ENCODE results near the gene TCL1A.
"Not testable (repeated sequence)": the region's sequence is repeated elsewhere in the genome, so short reads cannot be mapped to it uniquely, and the experiment has no call there.

TCL1A gene

DNA sequence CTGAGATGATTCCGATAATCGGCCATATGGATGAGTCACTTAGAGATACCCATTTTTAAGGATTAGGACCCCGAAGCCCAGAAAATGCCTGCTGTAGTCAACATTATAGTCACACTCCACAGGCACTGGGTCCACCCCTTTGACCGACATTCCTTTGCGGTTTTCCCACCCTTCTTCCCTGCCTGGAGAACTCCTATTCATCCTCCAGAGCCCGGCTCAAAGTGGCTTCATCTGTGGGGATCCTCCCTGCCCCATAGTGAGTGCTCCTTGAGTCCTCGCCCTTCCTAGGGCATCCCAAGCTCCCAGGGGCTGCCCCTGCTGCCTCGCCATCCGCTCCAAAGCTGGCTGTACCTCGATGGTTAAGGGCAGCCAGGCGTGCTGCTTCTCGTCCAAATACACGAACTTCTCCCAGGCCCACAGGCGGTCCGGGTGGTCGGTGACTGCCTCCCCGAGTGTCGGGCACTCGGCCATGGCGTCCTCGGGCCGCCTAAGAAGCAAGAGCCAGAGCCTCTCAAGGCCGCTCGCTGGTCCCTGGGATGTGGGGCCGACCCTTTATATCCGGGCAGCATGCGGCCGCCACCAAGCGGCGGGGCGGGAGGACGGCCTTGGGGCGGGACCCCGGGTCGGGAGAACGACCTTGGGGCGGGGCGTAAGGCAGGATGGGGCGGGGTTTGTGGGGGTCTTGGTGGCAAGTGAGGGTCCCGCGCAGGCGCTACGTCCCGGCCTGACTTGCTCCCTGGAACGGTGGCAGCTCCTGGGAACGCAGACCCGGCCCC, at the start of gene TCL1A:
TCL1A (minus strand) TSS at position 530 of the 776 bp plus-strand sequence; CDS start at position 471, 59 bp downstream.
- no peak for DNase-seq

- DNase-seq: not testable (repeated sequence)
Measured at GRCh38 chr14:95763032-95763431, 49.1 kb upstream of the TCL1A start.

DNA sequence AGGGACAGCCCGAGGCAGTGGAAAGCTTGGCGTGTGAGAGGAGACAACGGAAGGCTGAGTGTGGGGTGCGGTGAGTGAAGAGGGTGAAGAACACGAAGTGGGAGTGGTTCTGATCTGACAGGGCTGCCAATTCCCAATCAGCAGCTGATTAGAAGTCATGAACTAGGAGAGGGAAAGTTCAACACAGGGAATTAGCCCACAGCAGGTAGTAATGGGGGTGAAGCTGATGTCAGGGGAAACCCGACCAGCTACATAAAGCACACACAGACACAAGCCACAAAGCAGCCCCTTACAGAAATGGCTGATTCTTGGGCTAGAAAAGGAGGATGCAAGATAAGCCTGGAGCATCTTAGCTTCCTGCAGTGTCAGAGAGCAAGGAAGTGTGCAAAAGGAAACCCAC, 47.5 kb upstream of the TCL1A start:
- DNase-seq: no peak

DNA sequence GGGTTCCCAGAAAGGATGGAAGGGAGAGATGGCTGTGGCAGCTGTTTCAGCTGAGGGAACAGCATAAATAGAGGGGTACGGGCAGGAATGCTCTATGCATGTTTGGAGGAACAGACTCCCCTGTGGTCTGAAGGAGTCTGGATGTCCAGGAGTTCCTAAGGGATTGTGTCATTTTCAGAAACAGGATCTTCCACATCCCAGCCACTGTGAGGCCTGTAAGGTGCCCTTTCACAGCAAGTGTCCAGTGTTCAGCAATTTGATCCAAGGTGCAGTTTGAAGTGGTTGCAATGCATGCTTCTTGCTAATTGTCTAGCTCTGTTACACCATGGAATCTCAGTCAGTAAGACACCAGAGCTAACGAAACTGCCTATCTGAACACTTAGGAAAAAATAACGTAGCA, 46.7 kb upstream of the TCL1A start:
- no peak for DNase-seq

DNA sequence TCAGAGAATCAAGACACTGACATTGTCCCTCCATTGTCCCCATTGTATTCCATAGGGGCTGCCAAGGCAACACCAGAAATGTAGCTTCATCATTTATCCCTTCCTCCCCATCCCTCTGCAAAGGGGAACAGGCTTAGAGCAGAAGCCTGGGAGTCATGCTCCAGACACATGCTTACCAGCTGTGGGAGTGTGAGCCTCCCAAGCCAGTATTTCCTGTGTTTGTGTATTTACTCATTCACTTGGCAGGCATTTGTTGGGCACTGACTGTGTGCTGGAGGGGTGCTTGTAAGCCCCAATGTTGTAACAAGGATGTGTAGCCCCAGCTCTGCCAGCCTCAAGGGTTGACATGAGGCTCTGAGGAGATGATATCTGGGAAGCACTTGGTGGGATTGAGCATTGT, 46.0 kb upstream of the TCL1A start:
- no peak for DNase-seq

DNA sequence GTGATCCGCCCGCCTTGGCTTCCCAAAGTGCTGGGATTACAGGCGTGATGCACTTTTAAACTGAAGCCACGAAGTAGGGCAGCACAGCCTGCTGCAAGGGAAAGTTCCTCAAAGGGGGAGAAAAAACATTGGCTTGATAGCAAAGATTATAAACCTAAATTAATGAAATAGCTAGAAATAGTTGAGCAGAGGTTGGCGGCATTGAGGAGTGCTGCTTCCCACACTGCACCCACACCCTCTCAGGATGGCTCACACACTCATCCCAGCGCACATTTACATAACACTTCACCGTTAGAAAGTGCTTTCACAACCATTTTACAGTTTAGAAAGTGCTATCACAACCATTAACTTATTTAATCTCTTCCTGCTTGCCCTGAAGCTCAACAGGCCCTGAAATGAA, 44.4 kb upstream of the TCL1A start:
- DNase-seq: no peak

GRCh38 chr14:95756751-95757150, 42.8 kb upstream of the TCL1A start:
- no peak for DNase-seq

- DNase-seq: no peak
Measured at GRCh38 chr14:95756127-95756526, 42.2 kb upstream of the TCL1A start.

DNA sequence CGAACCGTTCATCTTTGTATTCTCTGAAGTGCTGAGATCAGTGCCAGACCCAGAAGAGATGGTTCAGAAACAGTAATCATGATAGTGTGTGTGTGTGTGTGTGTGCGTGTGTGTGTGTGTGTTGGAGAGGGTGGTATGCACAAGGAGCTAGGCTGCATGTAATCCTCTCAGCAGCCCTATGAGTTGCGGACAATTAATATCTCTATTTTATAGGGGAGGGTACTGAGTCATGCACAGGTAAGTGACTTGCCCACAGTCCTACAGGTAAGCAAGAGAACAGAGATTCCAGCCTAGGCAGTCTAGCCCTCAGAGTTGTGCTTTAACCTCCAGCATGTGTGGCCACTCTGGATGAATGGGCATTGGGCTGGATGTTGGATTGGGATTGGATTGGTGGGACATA, 27.9 kb upstream of the TCL1A start:
- DNase-seq: no peak

GRCh38 chr14:95741038-95741490, 27.1 kb upstream of the TCL1A start:
- DNase-seq: no peak

DNA sequence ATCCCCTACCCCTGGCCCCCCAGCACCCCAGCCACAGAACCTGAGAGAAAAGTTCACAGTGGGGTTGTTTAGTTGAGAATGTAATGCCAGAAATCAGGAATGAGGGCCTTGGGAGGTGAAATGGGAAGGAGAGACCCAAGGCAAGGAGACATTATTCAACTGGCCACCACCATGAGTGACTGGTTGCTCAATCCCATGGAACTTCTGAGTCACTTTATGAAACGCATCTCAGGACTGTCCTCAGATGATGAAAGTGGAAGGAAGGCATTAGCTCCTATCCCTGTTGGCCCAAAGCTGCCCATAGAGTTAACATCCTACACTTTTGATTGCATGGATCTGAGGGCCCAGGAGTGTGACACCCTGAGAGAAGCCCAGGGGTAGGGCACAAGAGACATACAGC, 25.4 kb upstream of the TCL1A start:
- no peak for DNase-seq

DNA sequence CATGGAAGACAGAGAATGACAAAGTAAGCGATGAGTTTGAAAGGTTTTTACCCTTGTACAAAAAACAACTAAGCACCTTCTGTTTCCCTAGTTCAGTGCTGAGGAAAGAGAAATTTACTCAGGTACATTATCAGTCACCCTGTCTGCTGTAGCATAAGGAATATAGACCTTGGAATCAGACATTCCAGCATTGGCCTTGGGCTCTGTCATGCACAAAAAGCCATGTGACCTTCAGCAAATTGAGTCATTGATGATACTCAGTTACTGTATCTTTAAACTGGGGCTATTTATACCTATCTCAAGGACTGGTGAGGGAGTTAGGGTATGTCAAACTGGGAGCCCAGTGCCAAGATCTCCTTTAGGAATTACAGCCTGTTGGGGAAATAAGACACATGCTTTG, 19.3 kb upstream of the TCL1A start:
- DNase-seq: no peak

DNA sequence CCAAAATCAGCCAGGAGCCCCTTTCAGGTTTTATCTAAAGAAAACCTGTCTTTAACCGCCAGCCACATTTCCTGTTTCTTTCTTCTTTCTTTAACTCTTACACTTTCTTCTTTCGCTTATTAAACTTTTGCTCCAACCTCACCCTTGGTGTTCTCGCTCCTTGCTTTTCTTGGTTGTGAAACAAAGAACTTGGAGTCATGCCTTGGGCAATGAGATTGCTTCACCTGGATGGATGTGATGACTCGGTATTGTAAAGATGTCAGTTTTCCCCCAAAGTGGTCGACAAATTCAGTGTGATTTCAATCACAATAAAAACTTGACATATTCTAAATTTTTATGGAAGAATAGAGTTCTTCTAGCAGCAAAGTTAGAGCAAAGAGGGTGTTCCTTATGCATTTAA, 16.2 kb upstream of the TCL1A start:
- DNase-seq: no peak

DNA sequence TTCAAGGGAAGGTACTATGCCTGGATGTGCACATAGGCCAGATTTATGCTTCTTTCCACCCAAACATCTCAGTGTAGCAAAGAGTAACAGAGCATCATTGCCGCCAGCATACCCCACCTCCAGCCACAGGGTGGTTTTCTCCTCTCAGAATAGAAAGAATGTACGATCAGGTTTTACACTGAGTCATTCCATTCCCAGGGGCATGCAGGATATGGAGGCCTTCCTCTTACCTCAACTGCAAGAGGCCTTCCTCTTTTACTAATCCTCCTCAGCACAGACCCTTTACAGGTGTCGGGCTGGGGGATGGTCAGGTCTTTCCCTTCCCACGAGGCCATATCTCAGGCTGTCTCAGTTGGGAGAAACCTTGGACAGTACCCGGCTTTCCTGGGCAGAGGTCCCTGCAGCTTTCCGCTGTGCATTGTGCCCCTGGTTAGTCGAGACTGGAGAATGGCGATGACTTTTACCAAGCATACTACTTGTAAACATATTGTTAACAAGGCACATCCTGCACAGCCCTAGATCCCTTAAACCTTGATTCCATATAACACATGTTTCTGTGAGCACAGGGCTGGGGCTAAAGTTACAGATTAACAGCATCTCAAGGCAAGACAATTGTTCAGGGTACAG, 15.6 kb upstream of the TCL1A start:
- DNase-seq: not testable (repeated sequence)

GRCh38 chr14:95727056-95727700, 13.3 kb upstream of the TCL1A start:
- no peak for DNase-seq

DNA sequence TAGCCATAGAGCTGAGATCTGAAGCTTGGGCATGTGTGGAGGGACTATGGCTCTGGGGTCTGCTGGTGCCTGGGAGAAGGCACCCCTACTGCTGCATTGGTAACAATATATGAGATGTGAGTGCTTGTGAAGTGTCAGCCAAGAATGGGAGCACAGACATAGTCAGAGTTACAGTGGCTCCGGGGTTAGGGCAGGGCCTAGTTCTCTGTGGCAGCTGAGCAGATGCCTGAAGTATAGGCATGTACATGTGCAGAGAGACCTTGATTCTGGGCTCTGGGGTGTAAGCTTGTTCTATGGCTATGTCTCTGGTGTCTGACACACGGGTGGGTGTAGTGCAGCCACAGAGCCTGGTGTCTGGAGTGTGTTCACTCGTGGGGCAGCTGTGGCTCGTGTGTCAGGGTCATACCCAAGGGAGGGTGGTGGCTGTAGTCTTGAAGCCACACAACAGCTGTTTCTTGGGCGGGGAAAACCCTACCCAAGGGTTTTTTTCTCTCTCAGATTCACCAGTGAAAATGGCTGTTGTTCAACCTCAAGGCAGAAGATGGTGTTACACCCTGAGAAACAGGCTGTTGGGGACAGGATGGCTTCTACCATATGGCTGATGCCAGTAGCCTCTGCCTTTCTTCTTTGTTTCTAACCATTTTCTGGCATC, 11.9 kb upstream of the TCL1A start:
- no peak for DNase-seq

GRCh38 chr14:95722525-95723190, 8.7 kb upstream of the TCL1A start:
- DNase-seq: no peak

DNA sequence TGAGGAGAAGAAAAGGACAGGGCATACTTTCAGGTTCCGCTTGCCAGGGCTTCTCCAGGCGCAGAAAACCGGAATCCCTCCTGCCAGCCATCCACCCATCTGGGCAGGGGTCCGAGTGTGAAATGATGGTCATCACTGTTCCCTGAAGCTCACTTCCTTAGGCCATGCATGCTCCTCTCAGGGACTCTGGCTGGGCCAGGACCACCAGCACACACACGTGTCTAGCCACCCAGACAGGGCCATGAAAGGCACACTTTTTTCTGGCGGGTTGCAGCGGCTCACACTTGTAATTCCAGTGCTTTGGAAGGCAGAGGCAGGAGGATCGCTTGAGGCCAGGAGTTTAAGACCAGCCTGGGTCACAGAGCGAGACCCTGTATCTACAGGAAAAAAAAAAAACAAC, 1.5 kb downstream of the TCL1A start:
- no peak for DNase-seq

DNA sequence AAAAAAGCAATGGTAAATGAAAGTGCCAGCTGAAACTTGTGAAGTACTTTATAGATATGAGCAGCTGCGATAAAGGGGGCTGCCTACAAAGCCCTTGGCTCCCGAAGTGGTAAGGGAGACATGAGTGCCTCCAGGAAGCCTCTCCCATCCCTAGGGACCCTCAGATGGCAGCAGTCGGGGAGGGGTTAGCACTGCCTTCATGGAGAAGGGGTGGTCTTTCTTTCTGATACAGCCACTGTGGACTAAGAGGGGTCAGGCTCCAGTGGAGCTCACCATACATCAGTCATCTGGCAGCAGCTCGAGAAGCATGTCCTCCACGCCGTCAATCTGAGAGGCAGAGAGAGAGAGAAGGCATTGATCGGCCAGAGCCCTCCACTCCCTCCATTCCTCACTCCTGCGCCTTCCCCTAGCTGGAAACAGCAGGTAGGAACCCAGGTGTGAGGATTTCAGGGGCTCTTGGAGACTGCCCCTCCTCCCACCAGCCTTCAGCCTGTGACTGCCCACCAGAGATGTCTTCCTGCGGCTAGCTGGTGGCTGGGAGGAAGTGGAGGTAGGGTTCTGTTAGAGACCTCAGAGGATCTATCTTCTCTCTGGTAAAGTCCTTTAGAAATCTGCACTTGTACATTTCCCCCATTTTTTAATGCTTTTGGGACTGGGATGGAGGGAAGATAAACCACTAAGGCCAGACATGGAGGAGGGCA, 2.3 kb downstream of the TCL1A start:
- no peak for DNase-seq

DNA sequence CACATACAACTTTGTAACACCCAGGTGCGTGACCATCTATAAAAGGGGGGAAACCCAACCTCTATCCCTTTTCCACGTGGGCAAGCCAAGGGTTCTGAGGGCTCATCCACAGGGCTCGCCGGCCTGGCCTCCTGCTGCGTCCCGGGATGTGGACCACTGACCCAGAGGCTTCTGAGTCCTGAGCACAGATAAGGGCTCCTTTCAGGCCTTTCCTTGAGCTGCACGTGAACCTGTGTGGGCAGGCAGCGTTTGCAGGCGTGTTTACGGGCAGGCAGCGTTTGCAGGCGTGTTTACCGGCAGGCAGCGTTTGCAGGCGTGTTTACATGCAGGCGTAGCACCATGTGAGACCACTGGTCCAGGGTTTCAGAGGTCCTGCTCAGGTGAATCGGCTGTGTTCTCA, 3.8 kb downstream of the TCL1A start:
- no peak for DNase-seq

GRCh38 chr14:95707327-95707726, 6.6 kb downstream of the TCL1A start:
- no peak for DNase-seq

DNA sequence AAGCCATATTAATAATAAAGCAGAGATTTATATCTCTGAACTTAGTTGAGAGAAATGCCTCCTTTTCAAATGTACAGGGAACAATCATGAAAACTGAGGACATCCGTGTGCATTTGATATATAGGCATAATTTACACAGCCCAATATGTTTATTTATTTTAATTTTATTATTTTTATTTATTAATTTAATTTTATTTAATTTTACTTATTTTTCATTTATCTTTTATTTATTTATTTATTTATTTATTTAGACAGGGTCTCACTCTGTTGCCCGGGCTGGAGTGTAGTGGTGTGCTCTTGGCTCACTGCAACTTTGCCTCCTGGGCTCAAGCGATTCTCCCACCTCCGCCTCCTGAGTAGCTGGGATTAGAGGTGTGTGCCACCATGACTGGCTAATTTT, 8.4 kb downstream of the TCL1A start:
- no peak for DNase-seq
